ENCODE results near the gene KLF7. TPM values are rescaled to one million over a fixed set of nuclear protein-coding genes. Genes with fewer than 3 reads are reported as not detected.

The KLF7 gene
- total RNA-seq, 4 donors from 2014 or later = 25.8 to 55.3 (median 37.1) TPM

GRCh38 chr2:207188626-207189419 lies 23.1 kb upstream of the KLF7 start:
- H3K27ac ChIP-seq = no peak overlapping the region
- no peaks in the 10 kb centered on the region for H3K36me3 ChIP-seq
- no peak overlapping the region for H3K4me3 ChIP-seq
- H3K27me3 ChIP-seq = no peaks in the 10 kb centered on the region
- no peak for DNase-seq (ENCODE audit: low spot score in 2 of 2)
- peaks cover 0 to 5% (median 0%) of the 10 kb centered on the region in 4 donors for H3K9me3 ChIP-seq
- 25 to 32% methylated on average over 3 of the region's 3 CpGs for WGBS, 2 donors
- TF ChIP-seq CTCF (IDR thresholded peaks at IDR 0.05) (no peak), EP300 (IDR thresholded peaks at IDR 0.05) (peak in 1 of 2 donors; percentile 5)
- H3K4me1 ChIP-seq = peaks cover 0 to 4% (median 0%) of the 10 kb centered on the region in 4 donors

- DNase-seq (ENCODE audit: low spot score in 2 of 2) = no peak
- TF ChIP-seq POLR2A (IDR thresholded peaks at IDR 0.05) (no peak), EP300 (IDR thresholded peaks at IDR 0.05) (no peak), CTCF (IDR thresholded peaks at IDR 0.05) (no peak)
- Histone ChIP-seq H3K36me3 (no peaks in the 10 kb centered on the region), H3K4me1 (peaks cover 0 to 4% (median 0%) of the 10 kb centered on the region in 4 donors), H3K27ac (no peak overlapping the region), H3K27me3 (no peaks in the 10 kb centered on the region), H3K4me3 (no peak overlapping the region), H3K9me3 (peaks cover 0 to 5% (median 0%) of the 10 kb centered on the region in 4 donors)
- WGBS, 2 donors = 78 to 84% methylated on average over 6 of the region's 6 CpGs
These were observed 19.6 kb upstream of the KLF7 start for GRCh38 chr2:207185372-207185771.

GRCh38 chr2:207184768-207185167 lies 19.0 kb upstream of the KLF7 start:
- H3K27me3 ChIP-seq = no peaks in the 10 kb centered on the region
- WGBS, 2 donors = 76 to 86% methylated on average over 5 of the region's 5 CpGs

GRCh38 chr2:207184348-207184747 lies 18.6 kb upstream of the KLF7 start:
- 88 to 97% methylated on average over 2 of the region's 2 CpGs for WGBS, 2 donors
- no peaks in the 10 kb centered on the region for H3K27me3 ChIP-seq
- no peak for DNase-seq (ENCODE audit: low spot score in 2 of 2)
- peaks cover 0 to 4% (median 0%) of the 10 kb centered on the region in 4 donors for H3K4me1 ChIP-seq
- H3K36me3 ChIP-seq = no peaks in the 10 kb centered on the region
- TF ChIP-seq EP300 (IDR thresholded peaks at IDR 0.05) (no peak), CTCF (IDR thresholded peaks at IDR 0.05) (no peak), POLR2A (IDR thresholded peaks at IDR 0.05) (no peak)
- no peak overlapping the region for H3K4me3 ChIP-seq
- no peak overlapping the region for H3K27ac ChIP-seq
- peaks cover 0 to 5% (median 0%) of the 10 kb centered on the region in 4 donors for H3K9me3 ChIP-seq

More at GRCh38 chr2:207184768-207185167, 19.0 kb upstream of the KLF7 start:
- Histone ChIP-seq H3K9me3 (peaks cover 0 to 5% (median 0%) of the 10 kb centered on the region in 4 donors), H3K4me3 (no peak overlapping the region), H3K27ac (no peak overlapping the region), H3K36me3 (no peaks in the 10 kb centered on the region), H3K4me1 (peaks cover 0 to 4% (median 0%) of the 10 kb centered on the region in 4 donors)
- TF ChIP-seq CTCF (IDR thresholded peaks at IDR 0.05) (no peak), POLR2A (IDR thresholded peaks at IDR 0.05) (no peak), EP300 (IDR thresholded peaks at IDR 0.05) (no peak)
- DNase-seq (ENCODE audit: low spot score in 2 of 2) = no peak

- Histone ChIP-seq H3K36me3 (no peaks in the 10 kb centered on the region), H3K4me1 (no peaks in the 10 kb centered on the region), H3K4me3 (no peak overlapping the region), H3K27me3 (no peaks in the 10 kb centered on the region), H3K27ac (no peak overlapping the region), H3K9me3 (peaks cover 0 to 5% (median 0%) of the 10 kb centered on the region in 4 donors)
- no peak for TF ChIP-seq POLR2A (IDR thresholded peaks at IDR 0.05)
- TF ChIP-seq CTCF (IDR thresholded peaks at IDR 0.05) = no peak
- no peak for TF ChIP-seq EP300 (IDR thresholded peaks at IDR 0.05)
- DNase-seq (ENCODE audit: low spot score in 2 of 2) = no peak
These were observed 17.8 kb upstream of the KLF7 start for GRCh38 chr2:207183506-207183905.
